Right lung (tissue), 5 donors: ENCODE measurements around the gene C8A. TPM values are rescaled to one million over a fixed set of nuclear protein-coding genes. Genes with fewer than 3 reads are reported as not detected.

ENCODE experiments used
- DNase-seq, 2 donors: peaks; one replicate each; pipeline ENCODE4 v3.0.0-alpha.2; 2013
- polyA plus RNA-seq, 5 donors: library from polyadenylated mRNA; unstranded; fragments of 120-200 nt; gene quantifications; one replicate each; pipeline versions ENCODE4 v1.2.1 to v1.2.3, GENCODE V29; 2013; ENCODE audit warnings: inconsistent platforms in 1 of 5, low replicate concordance in 1 of 5; ENCODE audit not compliant: insufficient read length in 5 of 5, insufficient read depth in 1 of 5

C8A gene
- polyA plus RNA-seq, 5 donors: 0.44 TPM; not detected in 4

- DNase-seq: no peak
Observed at GRCh38 chr1:56837244-56837939, 17.2 kb upstream of the C8A start.

DNA sequence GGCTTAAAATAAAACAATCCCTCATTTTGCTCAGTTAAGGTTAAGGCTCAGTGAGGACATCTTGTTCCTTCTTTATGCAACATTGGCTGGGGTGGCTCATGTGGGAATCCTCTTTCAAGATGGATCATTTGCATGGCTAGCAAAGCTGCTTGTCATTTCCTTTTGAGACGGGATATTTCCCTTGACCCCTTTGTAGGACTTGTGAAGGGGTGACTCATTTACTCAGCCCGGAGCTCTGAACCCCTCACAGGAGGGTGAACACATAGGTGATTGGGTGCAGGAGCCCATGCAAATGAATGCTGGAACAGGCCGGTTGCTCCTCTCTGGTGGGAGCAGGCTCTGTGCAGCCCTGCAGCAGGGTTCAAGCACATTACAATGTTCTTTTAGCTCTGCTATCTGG, 15.8 kb upstream of the C8A start:
- DNase-seq: no peak

GRCh38 chr1:56843544-56843943, 11.1 kb upstream of the C8A start:
- DNase-seq: no peak

DNA sequence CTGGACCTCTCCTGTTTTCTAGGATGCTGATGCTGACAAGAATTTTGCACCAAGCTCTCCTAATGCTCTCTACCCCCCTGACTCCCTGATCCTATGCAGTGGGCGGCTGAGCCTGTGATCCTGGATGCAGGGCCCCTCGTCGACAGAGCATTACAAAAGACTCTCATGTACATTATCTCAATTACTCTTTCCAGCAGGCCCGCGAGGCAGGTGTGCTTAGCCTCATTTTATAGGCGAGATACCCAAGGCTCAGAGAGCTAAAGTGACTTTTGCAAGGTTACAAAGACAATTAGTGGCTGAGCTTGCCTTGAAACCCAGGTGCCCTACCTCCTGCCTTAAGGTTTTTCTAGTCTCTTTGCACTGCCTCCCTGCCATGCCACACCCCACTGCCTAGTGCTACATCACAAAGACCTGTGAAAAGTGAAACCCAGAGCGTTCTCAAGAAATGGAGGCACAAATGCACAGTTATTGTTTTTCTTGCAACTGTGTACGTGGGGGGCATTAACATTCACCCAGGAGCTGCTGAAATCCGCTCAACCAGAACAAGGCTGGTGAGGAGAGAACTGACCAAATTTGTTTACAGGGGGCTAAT, 10.0 kb upstream of the C8A start:
- no peak for DNase-seq

GRCh38 chr1:56845343-56845742, 9.3 kb upstream of the C8A start:
- DNase-seq: no peak

- no peak for DNase-seq
Observed at GRCh38 chr1:56849750-56850149, 4.8 kb upstream of the C8A start.

DNA sequence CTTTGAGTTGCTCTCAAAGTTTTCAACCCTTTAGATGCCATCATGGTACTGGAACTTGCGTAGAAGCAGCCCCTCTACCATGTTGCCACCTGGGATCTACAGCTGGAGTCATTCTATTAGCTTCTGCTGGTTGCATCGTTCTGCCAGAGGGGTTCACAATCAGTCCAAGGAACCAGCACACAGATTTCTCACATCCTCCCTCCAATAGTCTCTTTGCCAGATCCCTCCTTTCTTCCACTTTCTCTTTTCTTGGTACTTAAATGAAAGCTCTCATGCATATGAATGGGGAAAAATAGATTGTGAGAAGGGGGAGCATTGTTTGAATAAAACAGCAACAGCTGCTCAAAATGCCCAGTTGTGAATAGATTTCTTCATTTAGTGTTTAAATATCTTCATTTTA, 4.2 kb upstream of the C8A start:
- no peak for DNase-seq

DNA sequence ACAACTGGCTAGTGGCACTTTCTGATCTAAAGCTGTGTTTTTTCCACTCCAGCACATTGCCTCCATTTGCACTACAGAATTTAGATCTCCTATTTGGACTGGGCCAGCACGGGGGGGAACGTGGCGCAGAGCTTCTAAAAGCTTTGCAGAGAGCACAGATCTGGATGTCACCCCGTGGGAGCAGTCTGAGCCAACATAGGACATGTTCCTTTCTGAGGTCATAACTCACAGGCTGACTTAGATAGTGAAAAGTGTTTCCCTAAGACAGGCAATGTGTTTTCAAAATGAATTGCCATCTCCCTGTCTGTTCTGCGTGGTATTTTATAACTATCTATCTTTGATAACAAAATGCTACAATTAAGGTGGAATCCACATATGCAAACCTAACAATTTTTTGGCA, 3.7 kb upstream of the C8A start:
- DNase-seq: no peak

GRCh38 chr1:56852476-56852875, 2.1 kb upstream of the C8A start:
- DNase-seq: no peak

DNA sequence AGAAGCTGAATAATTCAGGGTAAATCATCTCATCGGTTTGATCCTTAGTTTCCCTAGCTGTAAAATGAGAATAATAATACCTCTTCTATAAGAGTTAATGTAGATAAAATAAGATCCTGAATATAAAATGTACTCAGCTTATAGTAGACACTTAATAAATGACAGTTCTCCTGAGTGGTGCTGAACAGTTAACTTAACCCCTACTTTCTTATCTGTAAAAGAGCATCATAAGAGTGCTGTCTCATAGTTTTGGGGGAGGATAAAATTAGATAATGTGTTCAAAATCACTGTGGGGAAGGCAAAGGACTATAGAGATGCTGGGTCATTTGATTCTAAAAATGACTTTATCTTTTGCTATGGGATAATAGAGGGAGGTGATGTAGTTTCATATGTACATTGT, 593 bp downstream of the C8A start:
- DNase-seq: no peak

DNA sequence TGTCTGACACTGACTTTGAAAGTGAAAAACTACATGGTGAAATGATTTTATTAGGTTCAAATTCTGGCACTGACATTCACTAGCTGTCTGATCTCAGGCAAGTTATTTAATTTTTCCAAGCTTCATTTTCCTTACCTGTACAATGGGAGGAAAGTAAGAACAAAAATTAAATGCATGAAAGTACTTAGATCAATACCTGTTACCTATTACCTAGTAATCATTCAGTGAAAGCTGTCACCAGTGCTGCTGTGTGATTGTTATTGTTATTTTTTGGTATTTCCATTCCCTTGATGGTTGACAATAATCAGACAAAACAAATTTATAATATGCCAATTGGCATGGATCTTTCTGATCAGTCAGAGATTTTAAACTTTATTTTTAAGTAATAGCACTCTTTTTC, 1.6 kb downstream of the C8A start:
- DNase-seq: no peak

DNA sequence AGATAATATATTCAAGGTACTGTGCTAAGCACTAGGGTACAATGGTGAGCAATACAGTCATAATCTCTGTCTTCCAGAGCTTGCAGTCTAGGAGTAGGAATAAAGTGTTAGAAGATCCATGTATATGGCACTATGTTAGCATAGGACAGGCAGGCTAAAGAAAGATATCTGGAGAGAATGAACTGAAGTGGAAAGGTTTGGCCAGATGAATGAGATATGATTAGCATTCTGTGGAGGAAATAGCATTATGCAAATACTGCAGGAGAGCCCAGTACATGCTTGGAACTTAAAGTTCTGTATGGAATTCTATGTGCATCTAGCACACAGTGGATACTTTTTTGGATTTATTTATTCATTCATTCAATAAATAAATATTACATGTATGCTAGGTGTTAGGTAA, 4.7 kb downstream of the C8A start:
- DNase-seq: no peak

- DNase-seq: no peak
Observed at GRCh38 chr1:56863265-56863992, 8.8 kb downstream of the C8A start.

GRCh38 chr1:56864430-56864829, 9.8 kb downstream of the C8A start:
- DNase-seq: no peak

DNA sequence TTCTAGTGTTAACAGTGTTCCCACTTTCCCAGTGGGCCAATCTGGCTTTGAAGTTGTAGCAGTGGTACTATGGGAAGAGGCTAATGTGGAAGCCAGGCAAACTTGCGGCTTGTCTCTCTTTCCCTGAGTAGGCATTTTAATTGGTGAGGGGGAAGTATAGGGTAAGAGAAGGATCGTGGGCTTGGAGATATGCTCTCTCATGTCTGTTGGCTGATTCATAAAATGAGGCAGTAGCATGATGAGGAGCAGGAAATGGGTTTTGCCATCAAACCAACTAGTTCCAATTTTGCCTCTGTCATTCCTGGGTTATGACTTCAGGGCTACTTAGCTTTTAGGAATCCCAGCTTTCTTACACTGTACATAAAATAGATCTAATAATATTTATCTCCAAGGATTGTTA, 12.1 kb downstream of the C8A start:
- no peak for DNase-seq

GRCh38 chr1:56867491-56867890, 12.9 kb downstream of the C8A start:
- no peak for DNase-seq

DNA sequence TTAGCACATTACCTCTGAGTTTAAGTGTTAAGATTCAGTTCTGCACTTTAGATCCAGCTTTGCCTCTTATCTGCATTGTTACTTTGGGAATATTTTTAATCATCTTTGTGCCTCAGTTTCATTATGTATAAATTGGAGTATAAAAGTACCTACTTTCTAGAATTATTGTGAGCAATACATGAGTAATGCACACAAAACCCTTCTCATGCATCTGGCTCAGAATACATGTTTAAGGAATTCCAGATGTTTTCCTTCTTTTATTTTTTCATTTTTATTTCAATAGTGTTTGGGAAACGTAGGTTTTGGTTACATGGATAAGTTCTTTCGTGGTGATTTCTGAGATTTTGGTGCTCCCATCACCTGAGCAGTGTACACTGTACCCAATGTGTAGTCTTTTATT, 14.2 kb downstream of the C8A start:
- no peak for DNase-seq

DNA sequence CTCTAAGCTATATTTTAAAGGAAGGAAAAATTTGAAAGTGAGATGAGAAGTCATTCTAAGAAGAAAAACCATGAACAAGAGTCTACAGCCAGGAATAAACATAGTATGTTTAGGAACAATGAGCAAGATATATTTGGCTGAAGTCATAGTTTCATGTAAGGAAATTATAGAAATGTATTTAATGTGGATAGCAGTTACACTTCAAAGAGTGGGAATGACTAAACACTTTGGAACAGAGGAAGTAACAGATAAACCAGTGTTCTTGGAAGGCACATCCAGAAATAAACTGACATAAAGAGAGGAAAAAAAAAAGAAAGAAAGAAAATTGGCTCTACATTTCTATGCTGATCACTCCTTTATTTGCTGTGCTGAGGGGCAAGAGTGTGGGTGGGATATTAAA, 18.0 kb downstream of the C8A start:
- peak in 1 of 2 donors; percentile 12 for DNase-seq

- no peak for DNase-seq
Observed at GRCh38 chr1:56873213-56873612, 18.6 kb downstream of the C8A start.

DNA sequence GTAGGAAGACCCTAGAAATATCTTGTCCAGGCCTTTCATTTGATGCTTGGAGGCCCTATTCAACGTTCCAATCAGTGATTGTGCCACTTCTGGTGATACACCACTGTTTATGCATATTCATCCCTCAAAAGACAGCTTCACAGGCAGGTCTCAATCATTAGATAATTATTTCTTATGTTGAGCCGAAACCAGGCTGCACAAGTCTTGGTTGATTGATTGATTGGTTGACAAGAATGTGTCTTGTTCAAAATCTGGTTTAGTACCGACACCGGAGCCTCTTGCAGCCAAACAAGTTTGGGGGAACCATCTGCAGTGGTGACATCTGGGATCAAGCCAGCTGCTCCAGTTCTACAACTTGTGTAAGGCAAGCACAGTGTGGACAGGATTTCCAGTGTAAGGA, 20.1 kb downstream of the C8A start:
- DNase-seq: no peak

DNA sequence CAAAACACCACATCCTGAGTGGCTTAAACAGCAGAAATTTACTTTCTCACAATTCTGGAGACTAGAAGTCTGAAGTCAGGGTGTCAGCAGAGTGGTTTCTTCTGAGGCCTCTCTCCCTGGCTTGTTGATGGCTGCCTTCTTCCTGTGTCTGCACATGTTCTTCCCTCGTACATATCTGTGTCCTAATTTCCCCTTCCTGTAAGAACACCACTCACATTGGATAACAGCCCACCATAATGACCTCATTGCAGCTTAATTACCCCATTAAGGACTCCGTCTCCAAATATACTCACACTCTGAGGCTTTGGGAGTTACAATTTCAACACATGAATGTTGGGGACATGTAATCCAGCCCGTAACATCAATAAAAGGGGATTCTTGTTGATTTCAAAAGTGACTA, 23.4 kb downstream of the C8A start:
- DNase-seq: peak in 1 of 2 donors; percentile 17

GRCh38 chr1:56880774-56881173, 26.2 kb downstream of the C8A start:
- no peak for DNase-seq

DNA sequence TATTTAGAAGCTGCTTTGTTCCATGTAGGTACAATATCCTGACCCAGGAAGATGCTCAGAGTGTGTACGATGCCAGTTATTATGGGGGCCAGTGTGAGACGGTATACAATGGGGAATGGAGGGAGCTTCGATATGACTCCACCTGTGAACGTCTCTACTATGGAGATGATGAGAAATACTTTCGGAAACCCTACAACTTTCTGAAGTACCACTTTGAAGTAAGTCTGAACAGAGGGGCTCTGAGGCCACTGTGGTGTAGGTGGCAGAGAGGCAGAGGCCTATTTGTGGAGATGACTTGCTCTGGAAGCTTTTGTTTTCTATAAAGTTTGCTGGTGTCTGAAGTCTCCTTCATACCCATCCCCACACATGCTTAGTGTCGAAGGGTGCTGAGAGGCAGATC, 26.8 kb downstream of the C8A start:
- no peak for DNase-seq
